Stimulated activated CD4-positive, alpha-beta T cell treated with anti-CD3 and anti-CD28 coated beads, Interleukin-1b, Interleukin-23, amount 100 ng/mL, for 48 hours (primary cell): ENCODE measurements around the gene TMEM91.
"Not testable (repeated sequence)": the region's sequence is repeated elsewhere in the genome, so short reads cannot be mapped to it uniquely, and the experiment has no call there.

ENCODE experiments used
- DNase-seq: peaks from one replicate; pipeline ENCODE4 v3.0.0-alpha.2; 2020

Gene TMEM91

GRCh38 chr19:41381536-41381935, 5.2 kb downstream of the TMEM91 start:
- not testable (repeated sequence) for DNase-seq

- no peak for DNase-seq
Measured at GRCh38 chr19:41384351-41384750, 8.0 kb downstream of the TMEM91 start.

GRCh38 chr19:41386442-41386841, 10.1 kb downstream of the TMEM91 start:
- DNase-seq, result no peak

- DNase-seq, result no peak
Measured at GRCh38 chr19:41391618-41392017, 15.3 kb downstream of the TMEM91 start.

- no peak for DNase-seq
Measured at GRCh38 chr19:41392775-41393174, 16.4 kb downstream of the TMEM91 start.

GRCh38 chr19:41395355-41395754, 19.0 kb downstream of the TMEM91 start:
- no peak for DNase-seq

GRCh38 chr19:41397086-41398049, 21.0 kb downstream of the TMEM91 start, which contains the start of the genes BCKDHA and EXOSC5:
Gene BCKDHA, plus strand, starts transcription at chr19:41397818. Its CDS starts 10 bp downstream, at chr19:41397828.
Gene EXOSC5, minus strand, starts transcription at chr19:41397359. Its CDS starts 31 bp downstream, at chr19:41397328.
- peak; percentile 99 for DNase-seq

- DNase-seq, result no peak
Measured at GRCh38 chr19:41398050-41398418, 21.7 kb downstream of the TMEM91 start.

GRCh38 chr19:41398598-41398997, 22.3 kb downstream of the TMEM91 start:
- DNase-seq, result no peak

- DNase-seq, result no peak
Measured at GRCh38 chr19:41399091-41399490, 22.8 kb downstream of the TMEM91 start.

- no peak for DNase-seq
Measured at GRCh38 chr19:41399525-41399924, 23.2 kb downstream of the TMEM91 start.

- DNase-seq, result no peak
Measured at GRCh38 chr19:41401483-41401882, 25.1 kb downstream of the TMEM91 start.

- no peak for DNase-seq
Measured at GRCh38 chr19:41402010-41402409, 25.7 kb downstream of the TMEM91 start.

GRCh38 chr19:41403181-41403970, 27.0 kb downstream of the TMEM91 start:
- DNase-seq, result no peak

- no peak for DNase-seq
Measured at GRCh38 chr19:41405776-41406175, 29.4 kb downstream of the TMEM91 start.

- DNase-seq, result no peak
Measured at GRCh38 chr19:41407271-41407670, 30.9 kb downstream of the TMEM91 start.

- DNase-seq, result no peak
Measured at GRCh38 chr19:41408256-41408655, 31.9 kb downstream of the TMEM91 start.

GRCh38 chr19:41408846-41409245, 32.5 kb downstream of the TMEM91 start:
- not testable (repeated sequence) for DNase-seq

- no peak for DNase-seq
Measured at GRCh38 chr19:41409288-41409687, 33.0 kb downstream of the TMEM91 start.

- no peak for DNase-seq
Measured at GRCh38 chr19:41410336-41411054, 34.2 kb downstream of the TMEM91 start.

- no peak for DNase-seq
Measured at GRCh38 chr19:41411100-41411967, 35.0 kb downstream of the TMEM91 start.

- DNase-seq, result no peak
Measured at GRCh38 chr19:41411968-41412265, 35.6 kb downstream of the TMEM91 start.
